ENCODE measurements around the gene TTLL11.

The TTLL11 gene

GRCh38 chr9:121871431-121872025, 221.6 kb downstream of the TTLL11 start:
- no peak for DNase-seq

GRCh38 chr9:121870271-121870670, 222.8 kb downstream of the TTLL11 start:
- no peak for DNase-seq

GRCh38 chr9:121868626-121869025, 224.5 kb downstream of the TTLL11 start:
- DNase-seq: no peak

- DNase-seq: no peak
Observed at GRCh38 chr9:121866927-121867326, 226.2 kb downstream of the TTLL11 start.

GRCh38 chr9:121865884-121866283, 227.2 kb downstream of the TTLL11 start:
- DNase-seq: no peak

- no peak for DNase-seq
Observed at GRCh38 chr9:121865060-121865459, 228.0 kb downstream of the TTLL11 start.

GRCh38 chr9:121863955-121864354, 229.2 kb downstream of the TTLL11 start:
- no peak for DNase-seq

GRCh38 chr9:121862371-121863332, 230.5 kb downstream of the TTLL11 start:
- no peak for DNase-seq

GRCh38 chr9:121861501-121862180, 231.5 kb downstream of the TTLL11 start:
- DNase-seq: no peak

GRCh38 chr9:121860744-121861143, 232.4 kb downstream of the TTLL11 start:
- no peak for DNase-seq

- no peak for DNase-seq
Observed at GRCh38 chr9:121860213-121860612, 232.9 kb downstream of the TTLL11 start.

- DNase-seq: no peak
Observed at GRCh38 chr9:121859646-121860045, 233.5 kb downstream of the TTLL11 start.

GRCh38 chr9:121858788-121859187, 234.3 kb downstream of the TTLL11 start:
- no peak for DNase-seq

GRCh38 chr9:121857928-121858327, 235.2 kb downstream of the TTLL11 start:
- no peak for DNase-seq

GRCh38 chr9:121855476-121855875, 237.6 kb downstream of the TTLL11 start:
- DNase-seq: no peak

- no peak for DNase-seq
Observed at GRCh38 chr9:121853617-121854395, 239.3 kb downstream of the TTLL11 start.

GRCh38 chr9:121852651-121853616, 240.2 kb downstream of the TTLL11 start:
- DNase-seq: no peak

GRCh38 chr9:121852241-121852640, 240.9 kb downstream of the TTLL11 start:
- DNase-seq: no peak

- no peak for DNase-seq
Observed at GRCh38 chr9:121851641-121852091, 241.4 kb downstream of the TTLL11 start.

- no peak for DNase-seq
Observed at GRCh38 chr9:121850366-121850765, 242.7 kb downstream of the TTLL11 start.

- DNase-seq: no peak
Observed at GRCh38 chr9:121849554-121849953, 243.6 kb downstream of the TTLL11 start.

GRCh38 chr9:121844562-121844961, 248.5 kb downstream of the TTLL11 start:
- DNase-seq: no peak
